Neuron (in vitro differentiated cells): ENCODE results near the gene TEC.

Experiments used
- H2AFZ ChIP-seq: one replicate; pipeline ENCODE4 v1.6.1; 2013; ENCODE audit warnings: low read depth, mild to moderate bottlenecking, inconsistent platforms, low read length, moderate library complexity
- H3K27me3 ChIP-seq: one replicate; pipeline ENCODE4 v1.6.1; 2013; ENCODE audit warnings: low read length; ENCODE audit not compliant: insufficient read depth
- H3K36me3 ChIP-seq: one replicate; pipeline ENCODE4 v1.6.1; 2013; ENCODE audit warnings: low read length; ENCODE audit not compliant: insufficient read depth
- H3K4me1 ChIP-seq: one replicate; pipeline ENCODE4 v1.6.1; 2013; ENCODE audit warnings: low read length; ENCODE audit not compliant: insufficient read depth
- H3K4me3 ChIP-seq: 2 replicates; pipeline ENCODE4 v1.5.1; 2013; ENCODE audit warnings: mild to moderate bottlenecking, low read length, moderate library complexity
- H3K9me3 ChIP-seq: one replicate; pipeline ENCODE4 v1.6.1; 2013; ENCODE audit warnings: low read length

The TEC gene

DNA sequence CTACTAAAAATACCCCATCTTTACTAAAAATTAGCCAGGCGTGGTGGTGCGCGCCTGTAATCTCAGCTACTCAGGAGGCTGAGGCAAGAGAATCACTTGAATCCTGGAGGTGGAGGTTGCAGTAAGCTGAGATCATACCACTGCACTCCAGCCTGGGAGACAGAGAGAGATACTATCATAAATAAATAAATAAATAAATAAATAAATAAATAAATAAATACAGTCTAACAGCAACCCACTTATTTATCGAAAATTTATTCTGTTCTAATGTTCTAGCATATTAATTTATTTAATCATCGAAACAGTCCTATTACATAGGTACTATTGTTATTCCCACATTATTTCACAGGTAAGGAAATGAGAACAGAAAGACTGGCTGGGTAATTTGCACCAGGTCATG, 117.4 kb downstream of the TEC start:
- H2AFZ ChIP-seq, result no peak overlapping the region
- no peak overlapping the region for H3K4me3 ChIP-seq
- H3K27me3 ChIP-seq, result no peaks in the 10 kb centered on the region
- H3K36me3 ChIP-seq, result no peaks in the 10 kb centered on the region
- H3K4me1 ChIP-seq, result no peaks in the 10 kb centered on the region
- no peaks in the 10 kb centered on the region for H3K9me3 ChIP-seq

DNA sequence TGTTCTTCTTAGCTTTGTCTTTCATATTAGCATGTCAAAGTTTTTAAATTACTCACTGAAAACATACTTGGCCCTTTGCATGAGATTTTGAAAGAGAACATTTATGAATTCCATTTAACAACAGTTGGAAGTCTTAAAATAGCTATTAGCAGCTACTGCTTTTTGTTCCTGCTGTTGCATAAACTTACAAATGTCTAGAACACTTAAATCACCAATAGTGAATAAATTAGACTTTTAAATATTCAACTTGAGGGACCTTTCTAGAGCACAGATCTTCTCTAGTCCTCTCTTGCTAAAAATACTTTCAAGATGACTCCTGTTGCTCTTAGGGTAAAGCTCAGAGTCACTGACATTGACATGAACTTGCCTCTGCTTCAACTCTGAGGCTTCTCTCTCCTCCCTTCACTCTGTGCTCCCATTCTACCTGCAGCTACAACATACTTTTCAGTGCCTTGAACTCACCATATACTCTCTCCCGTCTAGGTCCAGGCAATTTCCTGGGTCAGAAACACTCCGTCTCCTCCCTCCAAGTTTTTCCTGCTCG, 119.7 kb downstream of the TEC start:
- Histone ChIP-seq H3K27me3 (no peaks in the 10 kb centered on the region), H3K4me3 (no peak overlapping the region)

DNA sequence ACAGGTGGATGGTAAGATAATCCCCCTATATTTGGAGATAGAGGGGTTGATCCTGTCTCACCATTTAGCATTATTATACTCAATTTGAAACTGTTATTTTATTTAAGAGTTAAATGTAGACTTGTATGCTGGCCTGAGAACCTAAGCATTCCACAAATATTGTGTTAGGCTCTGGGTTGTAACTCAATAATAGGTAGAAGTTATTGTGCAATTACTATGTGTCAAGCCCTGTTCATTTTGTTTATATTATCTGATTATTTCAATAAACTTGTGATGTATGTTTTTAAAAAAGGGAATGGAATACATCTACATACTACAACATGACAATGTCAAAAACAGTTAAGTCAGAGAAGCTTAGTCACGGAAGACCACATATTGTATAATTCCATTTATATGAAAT, 122.0 kb downstream of the TEC start:
- H3K27me3 ChIP-seq, result no peaks in the 10 kb centered on the region

More for the DNA sequence above, 119.7 kb downstream of the TEC start:
- H3K36me3 ChIP-seq, result no peaks in the 10 kb centered on the region
- H3K4me1 ChIP-seq, result no peaks in the 10 kb centered on the region
- H3K9me3 ChIP-seq, result no peaks in the 10 kb centered on the region
- no peak overlapping the region for H2AFZ ChIP-seq

DNA sequence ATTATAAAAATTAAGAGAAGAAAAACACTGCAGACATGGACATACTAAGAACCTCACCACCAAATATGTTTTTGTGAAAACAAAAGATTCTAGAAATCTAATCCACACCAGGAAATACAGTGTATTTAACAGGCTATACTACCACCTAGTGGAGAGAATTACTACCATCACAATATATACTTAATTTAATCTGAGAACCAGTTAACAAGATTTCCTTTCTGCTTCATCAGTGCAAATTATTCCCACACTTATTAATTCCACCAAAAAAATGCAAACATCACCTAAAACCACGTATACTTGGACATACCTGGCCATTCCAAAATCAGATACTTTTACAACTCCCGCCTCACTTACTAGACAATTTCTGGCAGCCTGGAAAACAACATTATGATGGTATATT, 128.6 kb downstream of the TEC start:
- Histone ChIP-seq H3K36me3 (no peaks in the 10 kb centered on the region), H3K4me1 (no peaks in the 10 kb centered on the region), H2AFZ (no peak overlapping the region), H3K4me3 (no peak overlapping the region), H3K9me3 (no peaks in the 10 kb centered on the region), H3K27me3 (no peaks in the 10 kb centered on the region)

More for the DNA sequence above, 122.0 kb downstream of the TEC start:
- Histone ChIP-seq H2AFZ (no peak overlapping the region), H3K4me3 (no peak overlapping the region), H3K36me3 (no peaks in the 10 kb centered on the region), H3K9me3 (no peaks in the 10 kb centered on the region), H3K4me1 (no peaks in the 10 kb centered on the region)

DNA sequence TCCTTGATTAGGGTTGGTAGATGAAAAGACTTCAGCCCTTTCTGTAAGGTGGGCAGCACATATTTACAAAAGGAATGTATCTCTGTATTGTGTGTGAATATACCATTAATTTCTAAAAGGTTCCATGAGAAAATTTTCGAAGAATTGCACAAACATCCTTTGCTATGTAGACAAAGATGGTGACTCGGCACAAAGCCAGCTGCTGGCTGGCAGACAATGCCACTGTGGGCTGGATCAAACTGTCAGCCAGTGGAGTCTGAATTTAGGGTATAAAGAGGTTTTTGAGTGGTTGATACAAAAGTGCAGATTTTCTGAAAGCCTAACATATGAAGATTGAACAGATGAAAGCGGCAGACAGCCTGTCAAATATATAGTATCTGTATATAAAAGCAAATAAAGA, 129.9 kb downstream of the TEC start:
- H3K36me3 ChIP-seq, result no peaks in the 10 kb centered on the region
- no peaks in the 10 kb centered on the region for H3K4me1 ChIP-seq
- no peak overlapping the region for H3K4me3 ChIP-seq
- H2AFZ ChIP-seq, result no peak overlapping the region
- no peaks in the 10 kb centered on the region for H3K9me3 ChIP-seq
- no peaks in the 10 kb centered on the region for H3K27me3 ChIP-seq

DNA sequence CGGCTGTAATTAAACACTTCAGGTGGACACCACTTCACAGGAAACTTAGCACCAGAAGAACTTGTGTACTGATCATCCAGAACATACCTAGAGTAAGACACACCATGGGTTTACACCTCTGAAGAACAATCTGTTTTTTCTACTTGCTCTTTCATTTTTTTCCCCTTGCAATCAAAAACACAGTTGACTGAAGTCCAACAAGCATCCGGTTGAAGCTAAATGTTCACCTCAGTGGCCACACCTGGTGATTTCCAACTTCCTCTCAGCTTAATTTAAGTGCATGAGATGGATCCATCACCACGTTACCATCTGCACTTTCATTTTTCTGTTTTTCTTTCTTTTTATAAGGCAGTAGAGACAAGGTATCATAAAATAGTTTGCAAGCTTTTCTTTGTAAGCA, 130.7 kb downstream of the TEC start:
- no peaks in the 10 kb centered on the region for H3K4me1 ChIP-seq
- no peaks in the 10 kb centered on the region for H3K9me3 ChIP-seq
- H3K4me3 ChIP-seq, result no peak overlapping the region
- no peaks in the 10 kb centered on the region for H3K27me3 ChIP-seq
- H2AFZ ChIP-seq, result no peak overlapping the region
- no peaks in the 10 kb centered on the region for H3K36me3 ChIP-seq

DNA sequence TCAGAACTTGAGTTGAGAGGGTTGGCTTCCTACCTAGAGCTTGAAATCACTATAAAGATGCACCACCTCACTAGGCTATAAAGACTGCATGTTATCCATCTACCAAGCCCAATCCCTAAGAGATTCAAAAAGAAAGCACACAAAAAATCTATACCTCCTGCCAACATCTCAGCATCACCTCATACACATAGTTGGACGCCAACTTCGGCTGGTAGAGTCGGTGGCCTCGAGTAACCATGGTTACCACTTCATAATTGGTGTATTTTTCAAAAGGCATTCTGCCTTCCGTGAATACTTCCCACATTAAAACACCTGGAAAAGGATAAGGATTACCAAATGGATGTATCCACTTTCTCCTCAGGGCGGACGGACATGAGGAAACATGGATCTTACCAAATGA, 131.1 kb downstream of the TEC start:
- Histone ChIP-seq H3K4me1 (no peaks in the 10 kb centered on the region), H2AFZ (no peak overlapping the region), H3K4me3 (no peak overlapping the region), H3K27me3 (no peaks in the 10 kb centered on the region), H3K36me3 (no peaks in the 10 kb centered on the region), H3K9me3 (no peaks in the 10 kb centered on the region)

DNA sequence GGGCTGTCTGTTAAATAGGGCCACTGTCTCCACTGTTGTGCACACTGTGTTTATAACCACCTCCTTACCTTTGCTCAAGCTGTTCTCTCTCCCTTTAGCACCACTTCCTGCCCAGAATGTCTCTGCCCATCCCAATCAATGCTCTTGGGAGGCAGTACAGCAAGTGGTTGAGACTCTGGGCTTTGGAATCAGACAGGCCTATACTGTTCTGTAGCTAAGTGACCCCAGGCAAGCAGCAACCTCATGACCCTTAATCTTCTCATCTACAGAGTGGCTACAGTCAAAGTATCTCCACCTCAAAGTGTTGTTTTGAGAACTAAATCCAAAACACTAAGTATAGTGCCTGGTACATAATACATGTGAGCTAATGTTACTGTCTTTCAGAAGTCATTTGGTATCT, 131.8 kb downstream of the TEC start:
- H2AFZ ChIP-seq, result no peak overlapping the region
- H3K4me1 ChIP-seq, result no peaks in the 10 kb centered on the region
- no peaks in the 10 kb centered on the region for H3K9me3 ChIP-seq
- H3K4me3 ChIP-seq, result no peak overlapping the region
- H3K36me3 ChIP-seq, result no peaks in the 10 kb centered on the region
- H3K27me3 ChIP-seq, result no peaks in the 10 kb centered on the region

DNA sequence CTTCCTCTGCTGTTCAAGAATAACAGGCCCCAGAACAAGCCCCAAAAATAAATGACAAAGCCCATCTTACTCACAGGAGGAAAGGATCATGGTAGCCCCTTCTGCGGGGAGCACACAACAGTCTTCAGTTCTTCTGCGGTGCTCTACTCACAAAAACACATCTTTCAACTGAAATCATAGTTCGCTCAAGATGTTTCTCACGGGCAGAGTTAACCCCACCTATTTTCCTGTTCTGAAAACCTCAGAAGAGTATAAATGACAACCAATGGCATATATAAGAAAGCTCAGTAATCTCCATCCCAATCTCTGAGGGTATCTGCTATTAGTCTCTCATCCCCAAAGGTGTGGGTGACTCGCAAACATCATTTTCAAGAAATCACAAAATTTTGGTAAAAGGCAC, 135.6 kb downstream of the TEC start, which contains the start of gene TXK:
Gene TXK, minus strand, starts transcription at position 170 of the 400 bp plus-strand sequence. Its CDS starts 80 bp downstream, at position 90.
- peaks cover 3% of the 10 kb centered on the region for H3K27me3 ChIP-seq
- no peaks in the 10 kb centered on the region for H3K4me1 ChIP-seq
- H2AFZ ChIP-seq, result no peak within 1 kb of the TSS
- no peaks in the 10 kb centered on the region for H3K36me3 ChIP-seq
- H3K4me3 ChIP-seq, result no peak within 1 kb of the TSS
- no peaks in the 10 kb centered on the region for H3K9me3 ChIP-seq

DNA sequence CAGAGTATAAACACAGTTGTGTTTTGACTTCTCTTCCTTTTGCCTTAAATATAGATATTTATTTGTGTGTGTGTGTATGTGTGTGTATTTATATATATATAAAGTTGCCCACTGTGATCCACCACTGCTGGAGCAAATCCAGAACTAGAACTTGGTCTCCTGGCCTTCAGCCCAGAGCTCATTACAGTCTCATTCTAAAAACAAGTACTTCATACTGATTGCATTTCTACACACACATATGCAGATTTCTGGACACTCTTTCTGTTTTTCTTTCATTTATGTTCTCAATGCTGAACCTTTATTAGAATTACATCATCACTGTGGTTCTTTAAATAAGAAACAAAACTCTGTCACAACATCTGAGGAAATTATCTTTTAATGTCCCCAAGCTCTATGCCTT, 136.0 kb downstream of the TEC start:
- no peaks in the 10 kb centered on the region for H3K4me1 ChIP-seq
- no peaks in the 10 kb centered on the region for H3K36me3 ChIP-seq
- no peak overlapping the region for H2AFZ ChIP-seq
- peaks cover 3% of the 10 kb centered on the region for H3K27me3 ChIP-seq
- H3K4me3 ChIP-seq, result no peak overlapping the region
- no peaks in the 10 kb centered on the region for H3K9me3 ChIP-seq

DNA sequence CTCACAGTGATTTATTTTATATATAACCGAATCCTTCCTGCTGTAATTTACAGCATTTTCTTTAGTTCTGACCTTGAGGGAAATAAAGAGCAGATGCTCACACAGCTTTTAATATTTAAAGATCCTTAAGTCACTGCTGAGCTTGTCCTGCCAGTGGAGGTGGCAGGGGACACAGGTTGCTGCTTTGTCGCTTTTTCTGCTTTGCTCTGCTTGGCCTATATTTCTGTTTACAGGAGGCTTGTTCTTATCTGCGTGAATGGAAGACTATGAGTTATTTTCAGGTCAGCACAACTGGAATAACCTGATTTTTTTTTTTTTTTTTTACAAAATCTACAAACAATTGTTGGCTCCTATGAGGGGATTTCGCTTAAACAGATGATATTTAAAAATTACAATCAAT, 137.9 kb downstream of the TEC start:
- Histone ChIP-seq H3K4me1 (no peaks in the 10 kb centered on the region), H3K27me3 (peaks cover 7% of the 10 kb centered on the region), H3K36me3 (no peaks in the 10 kb centered on the region), H3K9me3 (no peaks in the 10 kb centered on the region), H3K4me3 (no peak overlapping the region), H2AFZ (no peak overlapping the region)

DNA sequence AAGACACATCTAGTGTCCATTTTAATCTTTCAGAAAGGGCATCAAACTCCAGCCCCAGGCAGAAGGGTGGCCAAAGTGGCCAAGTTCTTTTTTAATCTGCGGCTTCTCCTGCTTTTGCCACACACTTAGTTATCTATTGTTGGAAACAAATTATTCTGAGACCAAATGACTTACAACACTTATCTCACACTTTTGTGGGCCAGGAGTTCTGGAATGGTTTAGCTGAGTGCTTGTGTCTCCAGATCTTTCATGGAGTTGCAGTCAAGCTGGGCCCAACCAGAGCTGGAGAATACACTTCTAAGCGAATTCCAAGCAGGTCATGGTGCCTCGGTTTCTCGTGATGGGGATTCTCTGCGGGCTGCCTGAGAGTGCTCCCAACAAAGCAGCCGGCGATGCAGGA, 139.5 kb downstream of the TEC start:
- no peak overlapping the region for H2AFZ ChIP-seq
- H3K4me1 ChIP-seq, result no peaks in the 10 kb centered on the region
- H3K36me3 ChIP-seq, result no peaks in the 10 kb centered on the region
- H3K27me3 ChIP-seq, result peaks cover 7% of the 10 kb centered on the region
- no peaks in the 10 kb centered on the region for H3K9me3 ChIP-seq
- no peak overlapping the region for H3K4me3 ChIP-seq

DNA sequence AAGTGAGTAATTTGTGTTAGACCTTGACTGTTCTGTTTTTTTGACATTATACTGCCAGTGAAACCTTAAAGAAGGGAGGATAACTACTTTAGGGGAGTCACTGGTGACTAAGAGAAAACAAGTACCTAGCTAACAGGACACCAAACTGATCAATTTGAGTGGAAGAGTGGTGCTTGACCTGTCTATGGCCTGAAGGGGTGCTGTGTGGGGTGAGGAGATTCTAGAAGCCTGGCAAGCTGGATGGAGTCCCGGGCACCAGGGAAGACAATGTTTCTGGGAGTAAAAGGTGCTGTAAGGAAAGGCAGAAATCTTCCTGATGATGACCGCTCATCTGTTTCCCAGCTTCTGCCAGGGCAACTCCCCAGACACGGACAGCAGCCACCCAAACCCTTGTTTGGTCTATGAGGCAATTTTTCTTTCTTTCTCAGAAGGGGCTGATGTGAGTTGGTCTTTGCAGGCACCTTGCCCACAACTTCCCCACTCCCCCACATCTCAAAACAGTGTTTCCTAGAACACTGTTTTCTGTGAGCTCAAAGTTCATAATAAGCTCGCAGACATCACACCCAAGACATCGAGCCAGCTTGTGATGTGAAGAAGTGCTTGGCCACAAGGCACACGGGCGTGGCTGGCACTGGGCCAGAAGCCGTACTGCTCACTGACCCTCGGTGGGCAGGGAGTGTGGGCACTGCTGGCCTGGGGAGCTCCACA, 140.2 kb downstream of the TEC start:
- Histone ChIP-seq H3K9me3 (no peaks in the 10 kb centered on the region), H3K36me3 (no peaks in the 10 kb centered on the region), H3K27me3 (peaks cover 7% of the 10 kb centered on the region), H2AFZ (no peak overlapping the region), H3K4me3 (no peak overlapping the region), H3K4me1 (no peaks in the 10 kb centered on the region)
